ENCODE results near the gene EFCAB8.
"Not testable (repeated sequence)": the region's sequence is repeated elsewhere in the genome, so short reads cannot be mapped to it uniquely, and the experiment has no call there.

The EFCAB8 gene

DNA sequence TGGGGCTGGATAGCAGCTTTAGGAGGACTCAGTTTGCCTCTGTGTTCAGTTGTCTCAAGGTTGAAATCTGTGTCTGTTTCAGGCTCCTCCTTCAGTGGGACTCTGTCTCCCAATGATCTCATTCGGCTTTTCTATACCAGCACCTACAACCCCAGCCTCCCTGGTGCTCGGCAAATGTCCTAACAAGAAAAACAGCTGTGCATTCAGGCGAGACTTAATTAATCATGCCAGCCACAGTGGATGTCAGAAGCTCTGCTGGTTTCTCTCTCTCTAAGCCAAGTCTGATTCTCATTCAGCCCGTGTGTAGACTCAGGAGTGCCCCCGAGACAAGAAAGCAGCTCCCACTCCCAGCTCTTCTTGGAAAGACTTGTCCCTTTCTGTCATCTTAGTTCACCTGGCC lies 98.7 kb downstream of the EFCAB8 start:
- Histone ChIP-seq H3K4me3 (ENCODE audit: low read depth, low read length) (no peak overlapping the region), H3K4me1 (ENCODE audit: control insufficient read depth, insufficient read depth, low read length, unreplicated experiment) (no peaks in the 10 kb centered on the region), H3K27me3 (ENCODE audit: insufficient read depth, low read length) (peaks cover 48% of the 10 kb centered on the region), H2AFZ (ENCODE audit: low read length, unreplicated experiment) (no peak overlapping the region), H3K27ac (ENCODE audit: low read depth, low read length) (no peak overlapping the region), H3K79me2 (ENCODE audit: control insufficient read depth, insufficient read depth, low read length, unreplicated experiment) (no peaks in the 10 kb centered on the region), H3K36me3 (ENCODE audit: insufficient read depth, low read length) (no peaks in the 10 kb centered on the region)

DNA sequence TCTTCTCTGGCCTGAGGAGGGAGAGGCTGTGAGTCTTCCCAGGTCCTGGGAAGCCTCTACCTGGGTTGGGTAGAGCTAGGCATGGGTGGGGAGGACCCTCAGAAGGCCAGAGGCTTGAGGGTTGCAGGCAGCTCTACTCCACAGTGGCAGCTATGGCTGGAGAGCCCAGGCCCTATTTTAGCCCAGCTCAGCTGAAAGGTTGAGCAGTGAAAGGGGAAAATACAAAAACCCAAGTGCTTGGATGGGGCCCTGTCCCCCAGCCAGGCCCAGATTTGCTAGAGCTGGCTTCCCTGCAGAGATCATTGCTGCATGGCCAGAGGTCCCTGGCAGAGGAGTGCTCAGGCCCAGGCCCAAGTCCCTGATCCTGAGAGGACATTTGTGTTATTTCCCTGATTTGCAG lies 99.9 kb downstream of the EFCAB8 start:
- H2AFZ ChIP-seq (ENCODE audit: low read length, unreplicated experiment): no peak overlapping the region
- peaks cover 46% of the 10 kb centered on the region for H3K27me3 ChIP-seq (ENCODE audit: insufficient read depth, low read length)
- H3K4me3 ChIP-seq (ENCODE audit: low read depth, low read length): no peak overlapping the region
- no peaks in the 10 kb centered on the region for H3K79me2 ChIP-seq (ENCODE audit: control insufficient read depth, insufficient read depth, low read length, unreplicated experiment)
- H3K27ac ChIP-seq (ENCODE audit: low read depth, low read length): no peak overlapping the region
- H3K36me3 ChIP-seq (ENCODE audit: insufficient read depth, low read length): no peaks in the 10 kb centered on the region
- H3K4me1 ChIP-seq (ENCODE audit: control insufficient read depth, insufficient read depth, low read length, unreplicated experiment): no peaks in the 10 kb centered on the region

DNA sequence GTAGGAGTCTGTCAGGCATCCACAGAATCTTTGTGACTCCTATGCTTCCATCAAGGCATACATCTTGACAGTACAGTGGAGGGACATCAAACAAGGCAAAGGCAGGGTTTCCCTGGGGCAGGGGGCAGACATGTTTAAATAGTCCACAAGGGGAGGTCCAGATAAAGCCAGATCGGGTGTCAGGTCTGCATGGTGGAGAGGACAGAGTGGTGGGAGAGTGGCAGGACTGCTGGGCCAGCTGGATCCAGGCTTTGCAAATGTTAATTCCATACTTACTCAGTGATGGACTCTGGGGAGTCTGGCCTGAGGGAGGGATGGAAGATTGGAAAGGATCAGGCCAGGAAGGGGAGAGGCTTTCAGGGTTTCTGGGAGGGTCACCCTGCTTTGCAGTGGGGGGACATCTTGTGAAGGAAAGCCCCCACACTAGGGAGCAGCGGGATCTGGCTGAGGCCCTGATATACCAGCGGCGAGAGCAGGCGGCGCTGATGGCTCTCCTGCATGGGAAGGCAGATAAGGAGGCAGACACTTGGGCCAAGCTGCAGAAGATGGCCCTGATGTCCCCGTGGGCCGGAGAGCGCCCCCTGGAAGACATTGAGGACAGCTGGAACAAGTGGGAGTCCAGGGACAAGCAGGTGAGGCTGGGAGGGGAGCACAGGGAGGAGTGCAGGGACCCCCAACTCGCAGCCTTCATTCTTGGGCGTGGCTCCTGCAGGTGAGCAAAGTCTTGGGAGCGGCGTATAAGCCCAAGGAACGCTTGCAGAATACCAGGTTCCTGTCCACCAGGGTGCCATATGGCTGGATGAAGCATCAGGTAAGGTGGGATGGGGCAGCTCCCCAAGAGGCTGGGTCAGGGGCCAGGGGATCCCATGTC lies 100.9 kb downstream of the EFCAB8 start:
- Histone ChIP-seq H3K4me3 (ENCODE audit: low read depth, low read length) (no peak overlapping the region), H3K4me1 (ENCODE audit: control insufficient read depth, insufficient read depth, low read length, unreplicated experiment) (no peaks in the 10 kb centered on the region), H3K79me2 (ENCODE audit: control insufficient read depth, insufficient read depth, low read length, unreplicated experiment) (no peaks in the 10 kb centered on the region), H3K27me3 (ENCODE audit: insufficient read depth, low read length) (peaks cover 40% of the 10 kb centered on the region), H3K36me3 (ENCODE audit: insufficient read depth, low read length) (no peaks in the 10 kb centered on the region), H2AFZ (ENCODE audit: low read length, unreplicated experiment) (no peak overlapping the region), H3K27ac (ENCODE audit: low read depth, low read length) (no peak overlapping the region)

DNA sequence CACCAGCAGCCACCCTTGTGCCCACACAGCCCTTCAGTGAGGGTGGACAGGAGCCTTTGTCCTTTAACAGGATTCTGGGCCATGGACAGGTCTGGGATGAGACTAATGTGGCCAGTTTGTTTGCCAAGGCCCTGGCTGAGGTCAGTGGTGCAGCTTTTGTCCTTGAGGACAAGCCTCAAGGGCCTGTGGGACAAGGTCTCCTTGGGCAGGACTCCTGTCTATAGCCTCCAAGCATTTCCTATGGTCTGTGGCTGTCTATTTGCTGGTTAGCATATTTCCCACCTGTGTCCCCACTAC lies 101.4 kb downstream of the EFCAB8 start:
- no peak overlapping the region for H2AFZ ChIP-seq (ENCODE audit: low read length, unreplicated experiment)
- no peaks in the 10 kb centered on the region for H3K36me3 ChIP-seq (ENCODE audit: insufficient read depth, low read length)

DNA sequence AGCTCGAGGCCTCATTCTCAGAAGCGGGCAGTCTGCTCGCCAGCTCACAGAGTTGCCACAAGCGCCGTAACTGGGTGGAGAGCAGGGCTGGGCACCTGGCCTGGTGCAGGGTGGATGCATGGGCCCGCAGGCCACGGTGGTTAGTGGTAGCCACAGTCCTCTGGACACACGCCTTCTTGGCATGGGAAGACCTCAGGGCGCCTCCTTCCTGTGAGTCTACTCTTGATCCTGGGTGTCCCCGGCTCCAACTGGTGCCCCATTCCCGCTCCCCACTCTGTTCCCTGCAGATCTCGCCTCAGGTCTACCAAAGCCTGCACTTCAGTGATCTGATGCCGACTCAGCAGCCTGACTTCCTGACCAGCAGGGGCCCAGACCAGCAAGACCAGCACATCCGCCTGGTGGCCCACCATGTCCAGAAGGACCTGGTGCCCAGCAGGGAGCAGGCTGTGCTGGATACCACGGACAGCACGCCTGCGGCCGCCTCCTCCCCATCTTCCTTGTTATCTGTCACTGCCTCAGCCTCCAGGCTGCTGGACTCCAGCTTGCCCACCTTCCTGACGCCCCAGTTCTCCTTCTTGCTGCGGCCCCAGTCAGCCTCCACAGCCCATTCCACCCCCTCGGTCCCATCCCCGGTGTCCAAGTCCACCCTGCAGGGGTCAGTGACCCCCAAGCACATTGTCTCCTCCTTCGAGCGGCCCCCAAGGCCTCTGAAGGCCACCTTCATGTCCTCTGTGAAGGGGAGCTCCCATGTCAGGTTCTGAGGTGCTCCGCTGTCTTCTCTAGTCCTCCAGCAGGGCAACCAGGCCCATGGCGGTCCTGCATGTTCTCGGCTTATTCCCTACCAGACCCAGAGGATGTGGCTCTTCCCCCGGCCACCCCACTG lies 102.4 kb downstream of the EFCAB8 start:
- no peak overlapping the region for H3K4me3 ChIP-seq (ENCODE audit: low read depth, low read length)
- H2AFZ ChIP-seq (ENCODE audit: low read length, unreplicated experiment): no peak overlapping the region
- no peaks in the 10 kb centered on the region for H3K79me2 ChIP-seq (ENCODE audit: control insufficient read depth, insufficient read depth, low read length, unreplicated experiment)
- no peaks in the 10 kb centered on the region for H3K36me3 ChIP-seq (ENCODE audit: insufficient read depth, low read length)
- H3K4me1 ChIP-seq (ENCODE audit: control insufficient read depth, insufficient read depth, low read length, unreplicated experiment): no peaks in the 10 kb centered on the region
- peaks cover 36% of the 10 kb centered on the region for H3K27me3 ChIP-seq (ENCODE audit: insufficient read depth, low read length)
- no peak overlapping the region for H3K27ac ChIP-seq (ENCODE audit: low read depth, low read length)

More for the DNA sequence above, 101.4 kb downstream of the EFCAB8 start:
- Histone ChIP-seq H3K79me2 (ENCODE audit: control insufficient read depth, insufficient read depth, low read length, unreplicated experiment) (no peaks in the 10 kb centered on the region), H3K4me3 (ENCODE audit: low read depth, low read length) (no peak overlapping the region), H3K27ac (ENCODE audit: low read depth, low read length) (no peak overlapping the region), H3K4me1 (ENCODE audit: control insufficient read depth, insufficient read depth, low read length, unreplicated experiment) (no peaks in the 10 kb centered on the region), H3K27me3 (ENCODE audit: insufficient read depth, low read length) (peaks cover 41% of the 10 kb centered on the region)

DNA sequence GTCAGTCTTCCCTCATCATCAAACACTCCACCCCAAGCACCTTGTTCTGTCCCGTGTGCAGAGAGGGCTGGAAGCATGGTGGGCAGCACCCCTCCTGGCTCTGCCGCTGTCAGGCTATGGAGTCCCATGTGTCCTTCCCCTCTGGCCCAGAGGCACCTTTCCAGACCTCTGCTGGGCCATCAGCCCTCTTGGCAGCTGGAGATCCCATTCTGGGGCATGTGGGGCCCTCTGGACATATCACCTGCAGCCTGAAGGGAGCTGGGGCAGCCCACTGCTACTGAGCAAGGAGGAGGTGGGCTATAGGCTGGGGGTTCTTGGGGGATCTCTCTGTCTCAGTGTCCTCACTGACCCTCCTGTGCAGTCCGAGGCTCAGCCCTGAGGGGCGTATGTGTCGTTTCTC lies 103.3 kb downstream of the EFCAB8 start:
- Histone ChIP-seq H3K36me3 (ENCODE audit: insufficient read depth, low read length) (no peaks in the 10 kb centered on the region), H3K79me2 (ENCODE audit: control insufficient read depth, insufficient read depth, low read length, unreplicated experiment) (no peaks in the 10 kb centered on the region), H3K27me3 (ENCODE audit: insufficient read depth, low read length) (peaks cover 33% of the 10 kb centered on the region), H2AFZ (ENCODE audit: low read length, unreplicated experiment) (no peak overlapping the region), H3K4me1 (ENCODE audit: control insufficient read depth, insufficient read depth, low read length, unreplicated experiment) (no peaks in the 10 kb centered on the region), H3K27ac (ENCODE audit: low read depth, low read length) (no peak overlapping the region), H3K4me3 (ENCODE audit: low read depth, low read length) (no peak overlapping the region)

DNA sequence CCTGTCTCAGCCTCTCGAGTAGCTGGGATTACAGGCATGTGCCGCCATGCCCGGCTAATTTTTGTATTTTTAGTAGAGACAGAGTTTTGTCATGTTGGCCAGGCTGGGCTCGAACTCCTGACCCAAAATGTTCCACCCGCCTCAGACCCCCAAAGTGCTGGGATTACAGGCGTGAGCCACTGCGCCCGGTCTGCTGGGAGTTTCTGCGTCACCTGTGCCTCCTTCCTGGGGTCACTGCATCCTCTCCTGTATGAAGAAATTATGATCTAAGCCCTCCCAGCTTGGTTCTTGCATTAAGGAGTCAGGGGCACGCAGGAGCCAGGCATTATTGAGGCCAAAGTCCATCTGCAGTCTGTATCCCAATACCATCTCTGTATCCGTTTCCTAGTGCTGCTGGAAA lies 103.9 kb downstream of the EFCAB8 start:
- not testable (repeated sequence) for H3K4me3 ChIP-seq (ENCODE audit: low read depth, low read length); H2AFZ ChIP-seq (ENCODE audit: low read length, unreplicated experiment); H3K79me2 ChIP-seq (ENCODE audit: control insufficient read depth, insufficient read depth, low read length, unreplicated experiment); H3K36me3 ChIP-seq (ENCODE audit: insufficient read depth, low read length); H3K27ac ChIP-seq (ENCODE audit: low read depth, low read length); H3K4me1 ChIP-seq (ENCODE audit: control insufficient read depth, insufficient read depth, low read length, unreplicated experiment)
- H3K27me3 ChIP-seq (ENCODE audit: insufficient read depth, low read length): peaks cover 33% of the 10 kb centered on the region

DNA sequence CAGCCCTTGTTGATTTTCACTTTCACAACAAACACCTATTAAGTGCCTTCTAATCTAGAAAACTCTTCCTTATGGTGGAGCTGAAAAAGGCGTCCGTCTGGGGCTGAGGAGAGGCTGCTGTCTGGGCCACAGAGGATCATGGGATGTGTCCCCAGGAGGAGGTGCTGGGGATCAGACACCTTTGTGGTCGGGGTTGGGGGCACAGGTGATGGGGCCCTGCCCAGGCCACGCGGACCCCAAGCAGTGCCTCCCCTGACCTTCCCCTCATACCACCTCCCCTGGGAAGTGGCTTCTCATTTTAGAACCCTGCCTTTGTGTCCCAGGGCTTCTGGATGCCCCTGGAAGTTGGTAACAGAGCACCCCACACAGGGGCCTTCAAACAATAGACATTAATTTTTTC lies 104.5 kb downstream of the EFCAB8 start:
- H3K27me3 ChIP-seq (ENCODE audit: insufficient read depth, low read length): peaks cover 33% of the 10 kb centered on the region
- no peaks in the 10 kb centered on the region for H3K36me3 ChIP-seq (ENCODE audit: insufficient read depth, low read length)
- H2AFZ ChIP-seq (ENCODE audit: low read length, unreplicated experiment): no peak overlapping the region
- H3K4me1 ChIP-seq (ENCODE audit: control insufficient read depth, insufficient read depth, low read length, unreplicated experiment): no peaks in the 10 kb centered on the region
- H3K4me3 ChIP-seq (ENCODE audit: low read depth, low read length): no peak overlapping the region
- no peaks in the 10 kb centered on the region for H3K79me2 ChIP-seq (ENCODE audit: control insufficient read depth, insufficient read depth, low read length, unreplicated experiment)
- H3K27ac ChIP-seq (ENCODE audit: low read depth, low read length): no peak overlapping the region

DNA sequence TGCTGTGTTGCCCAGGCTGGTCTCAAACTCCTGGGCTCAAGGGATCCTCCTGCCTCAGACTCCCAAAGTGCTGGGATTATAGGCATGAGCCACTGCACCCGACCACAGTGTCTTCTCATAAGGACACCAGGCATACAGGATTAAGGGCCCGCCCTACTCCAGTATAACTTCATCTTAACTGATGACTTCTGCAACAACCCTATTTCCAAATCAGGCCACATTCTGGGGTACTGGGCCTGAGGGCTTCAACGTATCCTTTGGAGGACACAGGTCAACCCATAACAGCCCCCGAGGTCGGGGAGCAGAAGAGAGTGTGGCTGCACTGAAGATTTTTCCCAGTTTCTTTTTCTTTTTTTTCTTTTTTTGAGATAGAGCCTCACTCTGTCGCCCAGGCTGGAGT lies 105.9 kb downstream of the EFCAB8 start:
- Histone ChIP-seq H3K27me3 (ENCODE audit: insufficient read depth, low read length) (peaks cover 25% of the 10 kb centered on the region; the same call in 1 of the 2 replicates), H3K4me3 (ENCODE audit: low read depth, low read length) (no peak overlapping the region), H3K27ac (ENCODE audit: low read depth, low read length) (no peak overlapping the region), H3K4me1 (ENCODE audit: control insufficient read depth, insufficient read depth, low read length, unreplicated experiment) (peaks cover 2% of the 10 kb centered on the region), H3K36me3 (ENCODE audit: insufficient read depth, low read length) (no peaks in the 10 kb centered on the region), H2AFZ (ENCODE audit: low read length, unreplicated experiment) (no peak overlapping the region), H3K79me2 (ENCODE audit: control insufficient read depth, insufficient read depth, low read length, unreplicated experiment) (no peaks in the 10 kb centered on the region)

DNA sequence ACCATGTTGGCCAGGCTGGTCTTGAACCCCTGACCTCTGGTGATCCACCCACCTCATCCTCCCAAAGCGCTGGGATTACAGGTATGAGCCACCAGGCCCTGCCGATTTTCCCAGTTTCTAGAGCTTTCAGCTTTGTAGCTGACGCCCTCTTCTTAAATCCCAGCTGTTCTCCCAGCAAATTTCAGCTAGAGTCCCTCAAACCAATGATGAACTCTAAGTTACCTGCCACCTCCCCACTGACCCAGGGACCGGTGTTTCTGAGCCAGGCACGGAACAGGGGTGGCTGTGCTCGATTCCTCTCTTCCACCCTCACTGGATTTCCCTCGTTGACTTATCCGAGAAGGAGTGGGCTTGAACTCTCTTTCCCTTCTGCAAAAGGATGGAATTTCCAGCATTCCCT lies 106.4 kb downstream of the EFCAB8 start:
- Histone ChIP-seq H3K27me3 (ENCODE audit: insufficient read depth, low read length) (peaks cover 25% of the 10 kb centered on the region; the same call in 1 of the 2 replicates), H3K27ac (ENCODE audit: low read depth, low read length) (no peak overlapping the region), H2AFZ (ENCODE audit: low read length, unreplicated experiment) (no peak overlapping the region), H3K4me3 (ENCODE audit: low read depth, low read length) (no peak overlapping the region), H3K79me2 (ENCODE audit: control insufficient read depth, insufficient read depth, low read length, unreplicated experiment) (no peaks in the 10 kb centered on the region), H3K36me3 (ENCODE audit: insufficient read depth, low read length) (no peaks in the 10 kb centered on the region), H3K4me1 (ENCODE audit: control insufficient read depth, insufficient read depth, low read length, unreplicated experiment) (peaks cover 2% of the 10 kb centered on the region)

All from ACC112 (cell line).